ENCODE results near the gene TAAR2.

- no peak for TF ChIP-seq POLR2A (IDR thresholded peaks at IDR 0.05; ENCODE audit: low read length)
- no peak for TF ChIP-seq GATA1 (IDR thresholded peaks at IDR 0.05; ENCODE audit: low read depth, low read length)
Measured at GRCh38 chr6:132648356-132648755, 24.3 kb upstream of the TAAR2 start.
